HAP-1 (cell line): ENCODE results near the gene NCKAP5.

Source experiments
- DNase-seq, 2 experiments: peaks; one replicate each; pipeline ENCODE4 v3.0.0-alpha.2; 2016 to 2020; ENCODE audit warnings: low spot score in 2 of 2
- H3K27me3 ChIP-seq: fragments of 250-450 bp; sonication (Bioruptor Pico); 2 replicates; pipeline ENCODE4 v1.5.1; 2020; ENCODE audit warnings: low read depth, mild to moderate bottlenecking, moderate library complexity
- H3K36me3 ChIP-seq: fragments of 250-450 bp; sonication (Bioruptor Pico); replicated peaks from 2 replicates; pipeline ENCODE4 v1.5.1; 2020; ENCODE audit warnings: mild to moderate bottlenecking
- H3K4me1 ChIP-seq: fragments of 250-450 bp; sonication (Bioruptor Pico); 2 replicates; pipeline ENCODE4 v1.5.1; 2020; ENCODE audit warnings: mild to moderate bottlenecking
- H3K4me3 ChIP-seq: fragments of 250-450 bp; sonication (Bioruptor Pico); 2 replicates; pipeline ENCODE4 v1.5.1; 2020; ENCODE audit warnings: mild to moderate bottlenecking, moderate library complexity
- H3K9me3 ChIP-seq: fragments of 250-450 bp; sonication (Bioruptor Pico); 2 replicates; pipeline ENCODE4 v1.5.1; 2020; ENCODE audit warnings: mild to moderate bottlenecking, moderate library complexity
- in situ Hi-C: fragments of 300-500 bp; cut with MboI; formaldehyde crosslinking; loops from 3 replicates; pipeline ENCODE4 v1.14.3; 2020; ENCODE audit warnings: low sequenced_read_pairs, inconsistent platforms, mixed read lengths

The NCKAP5 gene

GRCh38 chr2:132747046-132747445 lies 821.2 kb downstream of the NCKAP5 start:
- in situ Hi-C loops: no loop called here
- H3K27me3 ChIP-seq: no peaks in the 10 kb centered on the region
- no peaks in the 10 kb centered on the region for H3K9me3 ChIP-seq
- no peak overlapping the region for H3K4me3 ChIP-seq
- DNase-seq: no peak
- H3K4me1 ChIP-seq: no peaks in the 10 kb centered on the region
- no peaks in the 10 kb centered on the region for H3K36me3 ChIP-seq

DNA sequence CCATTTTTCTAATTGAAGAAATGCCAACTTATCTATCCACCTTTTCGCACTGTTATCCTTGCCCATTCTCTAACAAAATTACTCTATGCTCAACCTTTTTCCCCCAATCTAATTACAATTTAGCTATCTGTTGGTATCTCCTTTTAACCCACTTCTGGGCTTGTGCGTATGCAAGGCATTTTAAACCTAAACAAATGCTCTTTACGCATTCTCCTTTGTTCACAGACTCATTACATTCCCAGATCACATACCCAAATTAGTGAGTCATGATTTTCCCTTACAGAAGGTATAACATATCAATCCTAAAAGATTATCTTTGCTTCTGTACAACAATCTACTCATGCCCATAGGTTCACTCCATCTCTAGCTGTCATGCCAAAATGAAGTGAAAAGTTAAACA lies 826.5 kb downstream of the NCKAP5 start:
- no peak overlapping the region for H3K4me3 ChIP-seq
- H3K9me3 ChIP-seq: no peaks in the 10 kb centered on the region
- in situ Hi-C loops: no loop called here

DNA sequence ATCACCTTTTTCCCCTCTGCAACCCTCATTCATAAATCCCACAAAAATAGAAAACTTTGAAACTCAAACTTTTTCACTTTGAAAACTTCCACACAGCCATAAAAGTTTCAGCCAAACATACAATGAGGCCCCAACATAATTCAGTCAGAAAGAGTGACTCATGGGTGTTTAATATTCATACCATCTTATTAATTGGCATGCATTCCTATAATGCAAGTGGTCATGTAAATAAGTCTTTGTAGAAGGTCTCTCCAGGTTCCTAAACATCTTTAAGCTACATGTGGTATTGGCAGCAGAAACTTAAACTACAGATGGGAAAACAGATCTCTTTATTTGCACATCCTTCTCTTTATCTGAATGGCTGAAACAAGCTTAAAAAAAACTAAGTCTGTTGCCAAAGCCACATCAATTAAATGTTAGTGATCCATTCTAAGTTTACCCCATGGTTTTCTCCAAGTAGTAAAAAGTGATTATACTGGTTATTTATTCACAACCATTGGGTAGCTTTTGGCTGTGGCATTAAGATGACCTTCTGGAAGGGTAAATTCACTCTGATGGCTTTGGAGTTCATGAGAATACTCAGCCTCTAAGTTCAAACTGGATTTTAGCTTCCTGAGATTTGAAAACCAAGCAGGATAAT lies 828.1 kb downstream of the NCKAP5 start:
- H3K4me1 ChIP-seq: no peaks in the 10 kb centered on the region
- in situ Hi-C loops: no loop called here
- no peak overlapping the region for H3K4me3 ChIP-seq
- H3K36me3 ChIP-seq: no peaks in the 10 kb centered on the region
- DNase-seq: no peak
- H3K27me3 ChIP-seq: no peaks in the 10 kb centered on the region
- no peaks in the 10 kb centered on the region for H3K9me3 ChIP-seq

More for the DNA sequence above, 826.5 kb downstream of the NCKAP5 start:
- no peak for DNase-seq
- Histone ChIP-seq H3K36me3 (no peaks in the 10 kb centered on the region), H3K27me3 (no peaks in the 10 kb centered on the region), H3K4me1 (no peaks in the 10 kb centered on the region)

DNA sequence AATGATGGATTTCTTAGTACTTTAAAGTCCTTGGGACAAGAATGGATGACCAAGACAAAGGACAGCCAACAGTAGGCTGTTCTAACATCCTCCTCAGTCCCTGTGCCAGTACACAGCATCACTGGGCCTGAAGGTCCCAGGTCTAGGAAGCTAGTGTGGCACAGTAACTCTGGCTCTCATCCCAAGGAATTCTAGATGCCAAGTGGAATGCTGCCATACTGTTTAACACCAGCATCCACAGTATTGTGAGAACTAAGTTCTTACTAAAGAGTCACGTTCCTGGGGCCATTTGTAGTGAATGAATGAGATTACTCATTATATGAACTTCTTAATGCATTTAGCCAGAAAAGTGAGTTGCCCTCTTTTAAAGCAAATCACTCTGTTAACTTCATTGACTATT lies 830.0 kb downstream of the NCKAP5 start:
- Histone ChIP-seq H3K4me1 (no peaks in the 10 kb centered on the region), H3K27me3 (no peaks in the 10 kb centered on the region), H3K4me3 (no peak overlapping the region), H3K36me3 (no peaks in the 10 kb centered on the region), H3K9me3 (no peaks in the 10 kb centered on the region)
- no peak for DNase-seq
- in situ Hi-C loops: no loop called here

DNA sequence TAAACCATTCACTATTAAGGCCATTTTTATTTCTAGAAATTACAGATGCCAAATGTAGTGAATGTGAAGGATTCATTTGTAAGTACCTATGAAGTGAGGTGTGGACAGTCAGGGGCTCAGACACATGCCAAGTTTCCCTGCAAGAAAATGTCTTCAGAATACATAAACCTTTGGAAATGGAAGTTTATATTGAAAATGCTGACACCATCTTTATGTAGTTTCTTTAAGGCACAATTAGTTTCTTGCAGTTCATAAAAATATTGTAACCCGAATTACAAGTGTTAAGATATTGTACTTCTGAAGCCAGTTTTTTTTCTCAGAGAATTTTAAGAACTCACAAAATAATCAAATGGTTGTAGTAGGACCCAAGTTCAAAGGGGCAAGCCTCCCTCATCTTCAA lies 832.2 kb downstream of the NCKAP5 start:
- Histone ChIP-seq H3K36me3 (no peaks in the 10 kb centered on the region), H3K4me3 (no peak overlapping the region), H3K9me3 (no peaks in the 10 kb centered on the region), H3K27me3 (no peaks in the 10 kb centered on the region), H3K4me1 (no peaks in the 10 kb centered on the region)
- in situ Hi-C loops: no loop called here
- no peak for DNase-seq

- in situ Hi-C loops: no loop called here
- Histone ChIP-seq H3K9me3 (no peaks in the 10 kb centered on the region), H3K36me3 (no peaks in the 10 kb centered on the region), H3K4me1 (no peaks in the 10 kb centered on the region), H3K4me3 (no peak overlapping the region), H3K27me3 (no peaks in the 10 kb centered on the region)
- DNase-seq: no peak
Measured at GRCh38 chr2:132734961-132735360, 833.3 kb downstream of the NCKAP5 start.

GRCh38 chr2:132733094-132733493 lies 835.2 kb downstream of the NCKAP5 start:
- no peak for DNase-seq
- Histone ChIP-seq H3K36me3 (no peaks in the 10 kb centered on the region), H3K27me3 (no peaks in the 10 kb centered on the region), H3K4me3 (no peak overlapping the region), H3K9me3 (no peaks in the 10 kb centered on the region), H3K4me1 (no peaks in the 10 kb centered on the region)
- in situ Hi-C loops: no loop called here

DNA sequence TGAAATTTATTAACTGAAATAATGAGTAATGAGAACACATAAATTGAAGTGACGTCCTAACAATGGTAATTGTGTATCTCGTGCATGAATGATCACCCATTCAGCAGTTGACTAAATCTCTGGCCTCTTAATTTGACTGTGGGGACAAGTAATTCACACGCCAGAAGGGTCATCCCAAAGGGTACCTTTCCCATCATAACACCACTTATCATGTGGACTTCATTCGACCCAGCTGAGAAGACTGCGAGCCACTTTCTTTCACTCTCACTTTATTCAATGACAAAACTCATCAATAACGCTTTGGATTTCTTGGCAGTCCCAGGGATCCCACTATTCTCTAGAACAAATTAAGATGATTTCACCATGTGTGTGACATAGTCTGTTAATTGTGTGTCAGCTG lies 835.6 kb downstream of the NCKAP5 start:
- no peak for DNase-seq
- in situ Hi-C loops: no loop called here

GRCh38 chr2:132731441-132731840 lies 836.8 kb downstream of the NCKAP5 start:
- in situ Hi-C loops: no loop called here
- H3K27me3 ChIP-seq: no peaks in the 10 kb centered on the region
- DNase-seq: no peak
- no peaks in the 10 kb centered on the region for H3K36me3 ChIP-seq
- no peaks in the 10 kb centered on the region for H3K4me1 ChIP-seq
- no peak overlapping the region for H3K4me3 ChIP-seq
- H3K9me3 ChIP-seq: no peaks in the 10 kb centered on the region

More for the DNA sequence above, 835.6 kb downstream of the NCKAP5 start:
- Histone ChIP-seq H3K4me1 (no peaks in the 10 kb centered on the region), H3K27me3 (no peaks in the 10 kb centered on the region), H3K36me3 (no peaks in the 10 kb centered on the region), H3K4me3 (no peak overlapping the region), H3K9me3 (no peaks in the 10 kb centered on the region)

- Histone ChIP-seq H3K4me3 (no peak overlapping the region), H3K27me3 (no peaks in the 10 kb centered on the region), H3K4me1 (no peaks in the 10 kb centered on the region), H3K9me3 (no peaks in the 10 kb centered on the region), H3K36me3 (no peaks in the 10 kb centered on the region)
- DNase-seq: no peak
- in situ Hi-C loops: no loop called here
Measured at GRCh38 chr2:132730611-132731010, 837.7 kb downstream of the NCKAP5 start.

DNA sequence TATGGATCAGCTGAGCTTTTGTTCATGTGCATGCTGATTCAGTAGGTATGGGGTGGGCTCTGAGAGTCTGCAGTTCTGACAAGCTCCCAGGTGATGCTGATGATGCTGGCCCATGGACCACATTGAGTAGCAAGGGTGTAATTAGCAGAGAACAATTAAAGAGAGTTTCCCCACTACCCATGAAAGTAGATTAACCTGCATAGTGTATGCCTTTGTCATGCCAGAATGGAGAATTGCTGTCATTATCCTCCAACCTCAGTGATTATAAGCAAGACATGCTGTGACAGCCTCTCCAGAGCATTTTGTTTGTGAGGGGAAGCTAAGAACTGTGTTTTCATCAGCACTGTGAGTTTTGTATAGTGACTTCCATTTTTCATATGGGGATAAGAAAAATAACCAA lies 838.7 kb downstream of the NCKAP5 start:
- Histone ChIP-seq H3K36me3 (no peaks in the 10 kb centered on the region), H3K9me3 (no peaks in the 10 kb centered on the region), H3K4me3 (no peak overlapping the region), H3K27me3 (no peaks in the 10 kb centered on the region), H3K4me1 (no peaks in the 10 kb centered on the region)
- DNase-seq: no peak
- in situ Hi-C loops: no loop called here

- Histone ChIP-seq H3K4me1 (no peaks in the 10 kb centered on the region), H3K36me3 (no peaks in the 10 kb centered on the region), H3K9me3 (no peaks in the 10 kb centered on the region), H3K4me3 (no peak overlapping the region), H3K27me3 (no peaks in the 10 kb centered on the region)
- no peak for DNase-seq
- in situ Hi-C loops: no loop called here
Measured at GRCh38 chr2:132726155-132726554, 842.1 kb downstream of the NCKAP5 start.

DNA sequence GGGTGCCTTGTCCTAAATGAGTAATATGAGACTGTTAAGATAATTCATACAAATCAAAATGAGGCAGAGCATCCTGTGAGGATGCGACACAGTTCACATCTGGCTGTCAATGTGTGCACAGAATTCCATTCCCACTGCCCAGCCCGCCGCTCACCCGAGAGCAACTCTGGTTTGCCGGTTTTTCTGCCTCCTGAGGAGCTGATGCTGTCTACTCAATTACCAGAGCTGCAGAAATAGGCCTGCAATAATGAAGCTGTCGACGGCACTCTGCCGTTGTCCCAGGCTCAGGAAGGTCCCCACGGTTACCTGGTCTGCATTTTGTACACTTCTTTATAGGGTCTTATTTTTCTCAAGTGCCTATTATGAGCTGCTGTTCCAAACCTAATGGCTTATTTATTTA lies 842.5 kb downstream of the NCKAP5 start:
- Histone ChIP-seq H3K4me1 (no peaks in the 10 kb centered on the region), H3K36me3 (no peaks in the 10 kb centered on the region), H3K4me3 (no peak overlapping the region), H3K27me3 (no peaks in the 10 kb centered on the region), H3K9me3 (no peaks in the 10 kb centered on the region)
- in situ Hi-C loops: no loop called here
- no peak for DNase-seq

GRCh38 chr2:132725148-132725547 lies 843.1 kb downstream of the NCKAP5 start:
- H3K27me3 ChIP-seq: no peaks in the 10 kb centered on the region
- H3K36me3 ChIP-seq: no peaks in the 10 kb centered on the region
- no peaks in the 10 kb centered on the region for H3K9me3 ChIP-seq
- no peak overlapping the region for H3K4me3 ChIP-seq
- DNase-seq: no peak
- no peaks in the 10 kb centered on the region for H3K4me1 ChIP-seq
- in situ Hi-C loops: no loop called here

DNA sequence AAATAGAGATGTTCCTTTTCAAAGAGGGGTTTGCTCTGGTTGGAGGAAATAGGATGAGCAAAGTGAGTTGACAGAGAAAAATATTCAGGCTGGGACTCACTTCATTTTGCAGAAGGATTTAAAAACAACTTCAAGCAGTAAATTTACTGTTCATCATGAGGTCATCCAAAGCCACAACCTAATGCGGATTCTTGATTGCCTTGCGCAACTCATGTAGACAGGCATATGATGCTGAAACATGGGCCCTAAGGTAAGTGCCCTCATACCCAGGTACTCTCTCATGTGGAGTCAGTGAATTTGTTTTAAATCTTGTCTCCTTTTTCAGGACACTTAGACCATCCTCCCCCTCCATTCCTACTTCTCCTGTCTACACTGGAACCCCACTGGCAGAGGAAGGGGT lies 846.3 kb downstream of the NCKAP5 start:
- Histone ChIP-seq H3K36me3 (no peaks in the 10 kb centered on the region), H3K4me3 (no peak overlapping the region), H3K4me1 (no peaks in the 10 kb centered on the region), H3K27me3 (no peaks in the 10 kb centered on the region), H3K9me3 (no peaks in the 10 kb centered on the region)
- in situ Hi-C loops: no loop called here
- DNase-seq: no peak
